Kidney epithelial cell (primary cell): ENCODE results near the gene IL3RA. TPM values are rescaled to one million over a fixed set of nuclear protein-coding genes. Genes with fewer than 3 reads are reported as not detected.

Source experiments
- DNase-seq: peaks from one replicate; pipeline ENCODE4 v3.0.0-alpha.2; 2010; ENCODE audit warnings: low read depth
- H3K27me3 ChIP-seq: 2 replicates; pipeline ENCODE4 v1.6.0; 2011; ENCODE audit warnings: low read length; ENCODE audit not compliant: control insufficient read depth, insufficient read depth
- H3K36me3 ChIP-seq: 2 replicates; pipeline ENCODE4 v1.5.1; 2011; ENCODE audit warnings: low read length; ENCODE audit not compliant: control insufficient read depth, insufficient read depth
- H3K4me3 ChIP-seq: 2 replicates; pipeline ENCODE4 v1.5.1; 2011; ENCODE audit warnings: low read depth, mild to moderate bottlenecking, control low read depth, low read length
- total RNA-seq: library from RNA; depleted of rRNA; stranded (reverse); fragments of >200 nt; gene quantifications from 2 replicates; pipeline ENCODE4 v1.2.3, GENCODE V29; 2015
- TF ChIP-seq, protein P1 (sequence below): IDR thresholded peaks from 2 replicates; pipeline ENCODE4 v1.5.1; 2011; ENCODE audit warnings: mild to moderate bottlenecking, moderate library complexity, low read length, control low read depth, inconsistent platforms; ENCODE audit not compliant: insufficient read depth, poor library complexity, severe bottlenecking

Gene IL3RA
- total RNA-seq, 1 donor from 2014 or later = 9.7 TPM

DNA sequence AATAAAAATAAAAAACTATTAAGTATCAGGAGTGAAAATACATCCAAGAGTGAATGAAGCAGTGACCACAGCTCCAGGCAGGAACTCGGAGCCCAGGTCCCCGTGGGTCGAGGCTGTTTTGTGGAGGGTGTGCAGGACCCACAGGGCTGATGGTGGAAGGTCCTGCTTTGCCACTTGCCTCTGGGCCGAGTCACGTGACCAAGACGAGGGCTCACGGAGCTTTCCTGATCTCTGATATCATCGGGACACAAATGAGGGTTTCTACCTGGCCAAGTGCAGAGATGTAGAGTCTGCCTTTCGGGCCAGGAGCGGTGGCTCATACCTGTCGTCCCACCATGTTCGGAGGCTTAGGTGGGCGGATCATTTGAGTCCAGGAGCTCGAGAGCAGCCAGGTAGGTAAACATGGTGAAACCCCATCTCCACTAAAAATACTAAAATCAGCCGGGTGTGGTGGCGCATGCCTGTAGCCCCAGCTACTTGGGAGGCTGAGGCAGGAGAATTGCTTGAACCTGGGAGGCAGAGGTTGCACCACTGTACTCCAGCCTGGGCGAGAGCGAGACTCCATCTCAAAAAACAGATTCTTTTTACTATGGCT is 48.2 kb downstream of the IL3RA start:
- Histone ChIP-seq H3K27me3 (no peaks in the 10 kb centered on the region), H3K4me3 (no peak overlapping the region), H3K36me3 (peaks cover 12% of the 10 kb centered on the region)
- DNase-seq = no peak
- TF ChIP-seq, protein P1, sequence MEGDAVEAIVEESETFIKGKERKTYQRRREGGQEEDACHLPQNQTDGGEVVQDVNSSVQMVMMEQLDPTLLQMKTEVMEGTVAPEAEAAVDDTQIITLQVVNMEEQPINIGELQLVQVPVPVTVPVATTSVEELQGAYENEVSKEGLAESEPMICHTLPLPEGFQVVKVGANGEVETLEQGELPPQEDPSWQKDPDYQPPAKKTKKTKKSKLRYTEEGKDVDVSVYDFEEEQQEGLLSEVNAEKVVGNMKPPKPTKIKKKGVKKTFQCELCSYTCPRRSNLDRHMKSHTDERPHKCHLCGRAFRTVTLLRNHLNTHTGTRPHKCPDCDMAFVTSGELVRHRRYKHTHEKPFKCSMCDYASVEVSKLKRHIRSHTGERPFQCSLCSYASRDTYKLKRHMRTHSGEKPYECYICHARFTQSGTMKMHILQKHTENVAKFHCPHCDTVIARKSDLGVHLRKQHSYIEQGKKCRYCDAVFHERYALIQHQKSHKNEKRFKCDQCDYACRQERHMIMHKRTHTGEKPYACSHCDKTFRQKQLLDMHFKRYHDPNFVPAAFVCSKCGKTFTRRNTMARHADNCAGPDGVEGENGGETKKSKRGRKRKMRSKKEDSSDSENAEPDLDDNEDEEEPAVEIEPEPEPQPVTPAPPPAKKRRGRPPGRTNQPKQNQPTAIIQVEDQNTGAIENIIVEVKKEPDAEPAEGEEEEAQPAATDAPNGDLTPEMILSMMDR = no peak

DNA sequence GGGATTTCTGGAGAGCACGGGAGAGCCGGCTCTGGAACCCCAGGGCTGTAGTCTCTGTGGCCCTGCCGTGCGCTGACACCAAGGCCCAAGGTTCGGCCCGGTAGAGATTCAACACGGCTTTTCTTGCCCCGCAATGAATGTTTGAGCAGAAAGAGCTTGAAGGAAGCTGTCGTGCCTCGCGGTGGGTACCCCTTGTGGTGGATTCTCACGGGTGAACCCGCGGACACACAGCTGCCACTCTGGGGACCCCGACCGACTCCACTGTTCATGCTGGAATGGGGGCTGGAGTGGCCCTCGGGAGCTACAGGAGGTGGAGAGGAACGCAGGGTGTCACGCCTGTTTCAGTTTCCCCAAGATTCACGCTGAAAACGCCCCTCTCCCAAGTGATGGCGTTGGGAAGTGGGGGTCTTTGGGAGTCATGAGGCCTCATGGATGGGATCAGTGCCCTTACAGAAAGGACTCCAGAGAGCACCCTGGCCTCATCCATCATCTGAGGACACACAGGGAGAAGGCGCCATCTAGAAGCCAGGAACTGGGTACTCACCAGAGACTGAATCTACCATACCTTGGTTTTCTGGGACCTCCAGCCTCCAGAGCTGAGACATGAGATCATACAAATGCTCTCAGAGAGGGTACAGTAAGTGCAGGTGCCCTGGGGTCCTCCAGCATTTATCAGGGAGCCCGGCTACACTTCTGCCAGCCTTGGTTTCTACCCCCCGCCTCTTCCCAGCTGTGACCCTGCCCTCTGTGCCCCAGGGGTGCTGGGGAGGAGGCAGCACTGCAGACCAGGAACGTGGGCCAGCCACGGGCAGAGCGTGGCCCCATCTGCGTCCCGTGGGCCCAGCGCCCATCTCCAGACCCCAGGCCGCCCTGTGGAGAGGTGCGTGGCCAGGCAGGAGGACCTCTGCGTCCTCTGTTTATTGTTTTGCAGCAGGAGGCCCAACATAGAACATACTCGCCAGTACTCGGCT is 49.0 kb downstream of the IL3RA start:
- Histone ChIP-seq H3K27me3 (no peaks in the 10 kb centered on the region), H3K36me3 (peaks cover 12% of the 10 kb centered on the region)
- no peak for DNase-seq

GRCh38 chrX:1386338-1387127 is 49.9 kb downstream of the IL3RA start:
- no peak for DNase-seq
- TF ChIP-seq, protein P1 = no peak
- Histone ChIP-seq H3K36me3 (peaks cover 12% of the 10 kb centered on the region), H3K27me3 (no peaks in the 10 kb centered on the region), H3K4me3 (no peak overlapping the region)

More for the DNA sequence above, 49.0 kb downstream of the IL3RA start:
- no peak overlapping the region for H3K4me3 ChIP-seq
- TF ChIP-seq, protein P1 = no peak

- no peak overlapping the region for H3K4me3 ChIP-seq
- no peak for DNase-seq
- H3K27me3 ChIP-seq = no peaks in the 10 kb centered on the region
- TF ChIP-seq, protein P1 = no peak
- peaks cover 12% of the 10 kb centered on the region for H3K36me3 ChIP-seq
These were observed 50.7 kb downstream of the IL3RA start for GRCh38 chrX:1387141-1387776.

DNA sequence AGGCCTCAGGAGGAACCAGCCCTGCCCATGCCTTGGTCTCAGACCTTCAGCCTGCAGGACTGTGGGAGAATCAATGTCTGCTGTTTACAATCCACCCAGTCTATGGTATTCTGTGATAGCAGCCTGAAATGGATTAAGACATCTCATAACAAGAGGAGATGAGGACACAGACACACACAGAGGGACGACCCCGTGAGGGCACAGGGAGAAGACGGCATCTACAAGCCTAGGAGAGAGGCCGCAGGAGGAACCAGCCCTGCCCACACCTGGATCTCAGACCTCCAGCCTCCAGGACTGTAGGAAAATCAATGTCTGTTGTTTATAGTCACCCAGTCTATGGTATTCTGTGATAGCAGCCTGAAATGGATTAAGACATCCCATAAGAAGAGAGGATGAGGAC is 52.1 kb downstream of the IL3RA start:
- no peak for DNase-seq
- TF ChIP-seq, protein P1 = no peak
- no peak overlapping the region for H3K4me3 ChIP-seq
- H3K27me3 ChIP-seq = no peaks in the 10 kb centered on the region
- peaks cover 12% of the 10 kb centered on the region for H3K36me3 ChIP-seq
